Fibroblast of skin of left quadriceps (primary cell): ENCODE results near the gene CALML6.

Source experiments
- DNase-seq, 2 experiments: peaks; one replicate each; pipeline ENCODE4 v3.0.0-alpha.2; 2013; ENCODE audit warnings: low read depth in 2 of 2

Gene CALML6

GRCh38 chr1:1942753-1943656 lies 27.9 kb downstream of the CALML6 start:
- DNase-seq = no peak

- DNase-seq = no peak
Observed at GRCh38 chr1:1943834-1944570, 28.9 kb downstream of the CALML6 start.

- DNase-seq = no peak
Observed at GRCh38 chr1:1945782-1946393, 30.8 kb downstream of the CALML6 start.

GRCh38 chr1:1946540-1946939 lies 31.5 kb downstream of the CALML6 start:
- no peak for DNase-seq

DNA sequence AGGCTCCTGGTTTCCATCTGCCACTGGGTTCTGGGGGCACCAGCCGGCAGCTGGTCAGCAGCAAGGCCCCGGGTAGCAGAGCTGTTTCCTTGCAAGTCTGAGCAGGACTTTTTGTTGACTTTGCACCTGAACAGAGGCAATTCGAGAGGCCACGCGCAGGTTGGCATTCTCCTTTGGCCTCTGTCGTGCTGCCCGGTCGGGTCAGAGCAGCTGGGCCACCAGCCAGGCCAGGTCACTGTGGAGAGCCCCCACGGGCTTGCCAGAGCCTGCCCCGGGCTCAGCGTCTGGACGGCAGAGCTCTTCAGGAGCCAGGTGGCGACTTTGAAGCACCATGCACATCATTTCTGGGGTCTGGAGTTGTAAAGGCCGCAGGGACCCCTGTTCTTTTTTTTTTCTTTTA lies 32.4 kb downstream of the CALML6 start:
- no peak for DNase-seq

DNA sequence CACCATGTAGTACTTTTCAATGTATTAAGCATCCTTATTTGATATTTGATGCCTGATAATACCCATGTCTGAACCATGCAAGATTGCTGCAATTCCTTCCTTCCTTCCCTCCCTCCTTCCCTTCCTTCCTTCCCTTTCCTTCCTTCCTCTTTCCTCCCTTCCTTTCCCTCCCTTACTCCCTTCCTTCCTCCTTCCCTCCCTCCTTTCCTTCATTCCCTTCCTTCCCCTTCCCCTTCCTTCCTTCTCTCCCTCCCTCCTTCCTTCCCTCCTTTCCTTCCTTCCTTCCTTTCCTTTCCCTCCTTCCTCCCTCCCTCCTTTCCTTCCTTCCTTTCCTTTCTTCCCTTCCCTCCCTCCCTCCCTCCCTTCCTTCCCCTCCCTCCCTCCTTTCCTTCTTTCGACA lies 33.7 kb downstream of the CALML6 start:
- no peak for DNase-seq

GRCh38 chr1:1950940-1951339 lies 35.9 kb downstream of the CALML6 start:
- no peak for DNase-seq

DNA sequence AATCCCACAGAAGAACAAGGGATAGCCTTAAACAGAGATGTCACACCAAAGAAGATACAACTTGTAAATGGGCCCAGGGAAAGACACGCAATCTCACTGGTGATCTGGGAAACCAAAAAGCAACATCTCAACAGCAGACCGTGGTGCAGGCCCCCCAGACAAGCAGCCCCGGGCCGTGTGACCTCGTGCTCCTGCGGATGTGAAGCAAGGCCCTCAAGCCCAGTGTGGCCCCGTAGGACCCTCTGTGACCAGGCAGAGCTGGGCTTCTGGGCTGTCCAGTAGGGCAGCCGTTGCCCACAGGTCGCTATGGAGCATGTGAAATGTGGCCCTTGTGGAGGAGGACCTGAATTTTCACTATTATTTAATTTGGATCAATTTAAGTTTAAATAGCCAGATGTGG lies 39.0 kb downstream of the CALML6 start:
- no peak for DNase-seq

DNA sequence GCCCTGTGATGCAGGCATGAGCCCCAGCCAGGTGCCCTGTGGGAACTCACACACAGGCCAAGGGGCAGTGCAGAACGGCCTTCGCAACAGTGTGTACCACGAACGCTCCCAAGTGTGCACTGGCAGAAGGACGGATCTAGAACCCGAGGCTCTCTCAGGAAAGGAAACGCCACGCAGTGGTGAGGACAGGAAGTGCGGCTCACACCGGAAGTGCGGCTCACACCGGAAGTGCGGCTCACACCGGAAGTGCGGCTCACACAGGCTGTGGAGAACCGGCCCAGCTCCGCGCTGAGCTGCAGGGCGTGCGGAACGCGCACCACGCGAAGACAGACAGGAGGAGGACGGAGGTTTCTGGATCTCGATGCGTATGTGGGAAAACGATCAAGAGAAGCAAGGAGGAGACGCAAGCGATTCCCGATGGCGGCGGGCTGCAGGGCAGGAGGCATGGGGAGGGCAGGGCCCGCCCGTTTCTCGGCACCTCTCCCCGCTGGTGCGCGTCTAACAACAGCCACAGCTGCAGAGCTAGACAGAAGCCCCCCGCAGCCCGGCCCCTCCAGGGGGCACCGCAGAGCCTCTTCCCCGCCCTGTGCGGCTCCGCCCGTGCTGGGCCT lies 39.9 kb downstream of the CALML6 start:
- DNase-seq = no peak

GRCh38 chr1:1955621-1956094 lies 40.6 kb downstream of the CALML6 start:
- DNase-seq = no peak

DNA sequence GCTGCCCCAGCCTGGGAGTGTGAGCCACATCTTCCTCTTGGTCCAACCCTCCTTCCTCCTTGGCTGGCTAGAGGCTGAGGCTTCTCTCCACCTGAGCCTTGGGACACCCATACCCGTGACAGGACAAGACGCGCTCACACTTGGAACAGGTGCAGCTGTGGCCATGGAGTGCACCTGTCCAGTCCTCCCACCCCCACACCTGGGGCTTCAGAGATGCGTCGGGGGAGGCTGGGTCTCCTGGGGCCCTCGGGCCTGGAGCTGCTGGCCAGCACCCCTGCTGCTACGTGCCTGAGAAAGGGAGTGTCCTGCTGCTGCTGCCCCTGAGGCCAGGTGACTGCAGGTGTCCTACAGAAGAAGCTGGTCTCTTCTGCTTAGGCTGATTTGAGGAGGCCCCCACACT lies 41.0 kb downstream of the CALML6 start:
- no peak for DNase-seq

DNA sequence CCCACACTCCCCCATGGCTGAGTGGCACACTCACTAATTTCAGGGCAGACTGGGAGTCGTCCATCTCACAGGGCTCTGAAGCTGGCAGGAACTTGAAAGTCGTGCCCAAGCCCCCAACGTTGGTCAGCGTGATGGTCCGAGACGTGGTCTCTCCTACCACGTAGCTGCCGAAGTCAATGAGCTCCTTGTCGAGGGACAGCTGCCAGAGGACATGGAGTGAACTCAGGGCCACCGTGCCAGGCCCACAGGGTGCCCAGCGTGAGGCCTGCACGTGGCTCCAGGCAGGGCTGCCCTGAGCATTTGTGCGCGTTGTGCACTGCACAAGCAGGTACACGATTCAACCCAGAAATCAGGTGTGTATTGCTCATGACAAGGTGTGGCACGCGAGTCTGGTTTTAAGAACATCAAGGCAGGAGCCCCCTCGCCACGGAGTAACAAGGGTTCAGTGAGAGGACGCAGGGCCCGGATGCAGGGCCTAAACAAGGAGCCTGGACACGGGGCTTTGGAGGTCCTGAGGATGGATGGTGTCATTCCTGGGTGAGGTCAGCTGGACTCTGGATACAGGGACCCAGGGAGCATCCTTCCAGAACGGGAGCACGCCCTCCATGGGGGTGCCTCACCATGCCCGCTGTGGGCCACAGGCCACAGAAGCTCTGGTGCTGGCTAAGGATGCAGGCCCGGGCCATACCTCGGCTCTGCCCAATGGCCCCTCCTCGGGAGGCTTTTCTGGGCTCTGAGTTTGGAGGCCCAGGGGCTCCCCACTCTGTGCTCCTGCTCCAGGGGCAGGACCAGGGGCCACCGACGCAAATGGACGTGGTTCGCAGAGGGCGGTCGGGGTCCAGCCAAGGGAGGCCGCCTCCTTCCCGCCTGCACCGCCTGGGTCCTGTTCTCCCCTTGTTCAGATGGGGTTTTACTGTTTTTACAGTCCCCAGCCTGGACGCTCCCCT lies 41.8 kb downstream of the CALML6 start:
- no peak for DNase-seq

DNA sequence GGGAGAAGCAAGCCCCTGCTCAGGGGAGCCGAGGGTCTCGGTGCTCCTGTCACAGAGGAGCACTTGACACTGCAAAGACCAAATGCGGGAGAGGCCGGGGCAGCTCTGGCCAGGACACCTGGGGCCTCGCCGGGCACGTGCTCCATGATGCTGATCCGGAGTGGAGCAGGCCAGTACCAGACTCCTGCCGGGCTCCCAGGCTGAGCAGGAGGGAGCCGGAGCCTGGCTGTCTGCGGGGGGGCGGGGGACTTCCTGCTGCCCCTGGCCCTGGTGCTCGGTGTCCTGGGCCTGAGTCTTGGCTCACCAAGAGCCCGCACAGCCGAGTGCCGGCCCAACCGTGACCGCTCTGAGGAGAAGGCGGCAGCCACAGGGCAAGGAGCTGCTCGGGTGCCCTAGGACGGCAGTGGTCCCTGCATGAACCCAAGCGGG lies 42.5 kb downstream of the CALML6 start:
- no peak for DNase-seq

DNA sequence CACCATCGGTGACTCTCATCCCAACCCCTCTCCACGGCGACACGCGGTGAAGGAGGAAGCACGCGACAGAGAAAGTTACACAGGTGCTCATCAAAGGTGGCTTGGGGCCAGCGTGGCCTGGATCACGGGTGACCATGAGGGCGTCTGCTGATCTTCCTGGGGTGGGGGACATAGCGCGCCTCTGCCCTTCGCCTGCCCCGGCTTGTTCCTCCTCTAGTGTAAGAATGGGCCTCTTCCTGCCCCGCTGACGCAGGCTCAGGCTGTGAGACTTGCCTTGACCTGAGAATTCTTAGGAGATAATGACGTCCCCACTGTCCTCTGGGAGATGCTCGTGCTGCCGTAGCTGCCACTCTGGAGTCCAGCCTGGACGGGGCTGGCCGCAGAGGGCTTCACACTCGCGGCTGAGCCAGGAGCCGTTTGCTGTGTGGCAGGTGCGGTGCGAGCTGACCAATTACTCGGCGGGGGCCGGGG lies 43.0 kb downstream of the CALML6 start:
- no peak for DNase-seq

DNA sequence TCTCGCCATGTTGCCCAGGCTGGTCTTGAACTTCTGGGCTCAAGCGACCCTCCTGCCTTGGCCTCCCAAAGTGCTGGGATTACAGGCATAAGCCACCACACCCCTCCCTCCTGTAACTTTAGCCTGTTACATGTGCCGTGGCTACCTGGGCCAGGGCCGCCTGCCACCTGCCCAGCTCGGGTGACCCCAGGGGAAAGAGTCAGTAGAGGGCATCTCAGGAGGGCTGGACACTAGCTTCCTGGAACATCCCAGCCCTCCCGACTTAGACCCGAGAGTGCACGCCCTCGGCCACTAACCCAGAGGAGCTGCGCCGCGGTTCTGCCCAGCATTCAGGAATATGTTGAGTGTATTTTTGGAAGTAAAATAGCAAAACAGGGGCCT lies 44.4 kb downstream of the CALML6 start:
- DNase-seq = no peak

GRCh38 chr1:1959840-1960479 lies 44.9 kb downstream of the CALML6 start:
- peak; percentile 34 to 42 for DNase-seq

GRCh38 chr1:1960480-1961196 lies 45.6 kb downstream of the CALML6 start:
- DNase-seq = no peak

- DNase-seq = no peak
Observed at GRCh38 chr1:1962752-1963151, 47.7 kb downstream of the CALML6 start.

- no peak for DNase-seq
Observed at GRCh38 chr1:1963570-1963969, 48.5 kb downstream of the CALML6 start.

DNA sequence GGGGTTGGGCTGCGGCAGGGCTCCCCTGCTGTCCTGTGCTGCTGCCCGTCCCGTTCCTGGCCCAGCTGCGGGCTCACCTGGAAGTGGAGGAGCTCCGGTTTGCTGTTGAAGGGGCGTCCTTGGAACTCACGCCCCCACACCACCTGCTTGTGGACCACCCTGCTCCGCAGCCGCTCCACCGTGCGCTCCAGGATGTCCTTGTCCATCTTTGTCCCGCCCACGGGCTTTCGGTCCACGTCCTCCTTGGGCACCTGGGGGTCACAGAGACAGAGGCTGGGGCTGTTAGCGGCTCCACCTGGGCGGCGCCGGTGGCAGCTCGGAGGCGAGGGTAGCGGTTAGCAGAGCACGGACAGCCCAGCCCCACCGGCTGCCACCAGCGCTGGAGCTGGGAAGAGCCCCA lies 49.8 kb downstream of the CALML6 start:
- no peak for DNase-seq
